ENCODE results near the gene BSDC1. TPM values are rescaled to one million over a fixed set of nuclear protein-coding genes. Genes with fewer than 3 reads are reported as not detected.

The BSDC1 gene
- total and polyA plus RNA-seq, 2 of the 13 experiments (the other 11 are each of a cell fraction or from before 2014, with no cell fraction given) = 40.3 to 64.2 TPM

GRCh38 chr1:32400876-32401631 is 6.8 kb upstream of the BSDC1 start (continued):
- TF ChIP-seq ZNF414 (CRISPR knock-in tag; IDR thresholded peaks at IDR 0.05) = no peak
- TF ChIP-seq NFAT5 (CRISPR knock-in tag; IDR thresholded peaks at IDR 0.05) = no peak
- TF ChIP-seq SNAPC4 (CRISPR knock-in tag; IDR thresholded peaks at IDR 0.05) = no peak
- no peak for TF ChIP-seq ZSCAN31 (CRISPR knock-in tag; IDR thresholded peaks at IDR 0.05; ENCODE audit: low read depth)
- no peak for TF ChIP-seq ELK4 (CRISPR knock-in tag; IDR thresholded peaks at IDR 0.05; ENCODE audit: borderline replicate concordance)
- TF ChIP-seq ZNF691 (CRISPR knock-in tag; IDR thresholded peaks at IDR 0.05; ENCODE audit: borderline replicate concordance, low read depth) = no peak
- TF ChIP-seq ZNF770 (CRISPR knock-in tag; IDR thresholded peaks at IDR 0.05) = no peak
- TF ChIP-seq PTBP1 (IDR thresholded peaks at IDR 0.05; ENCODE audit: low read depth, low read length, poor library complexity, severe bottlenecking) = no peak
- no peak for TF ChIP-seq KLF16 (CRISPR knock-in tag; IDR thresholded peaks at IDR 0.05)
- no peak for TF ChIP-seq JDP2 (CRISPR knock-in tag; IDR thresholded peaks at IDR 0.05; ENCODE audit: borderline replicate concordance)
- TF ChIP-seq MAF1 (CRISPR knock-in tag; IDR thresholded peaks at IDR 0.05; ENCODE audit: borderline replicate concordance) = no peak
- TF ChIP-seq DNMT3B (CRISPR knock-in tag; conservative IDR thresholded peaks at IDR 0.05) = no peak

Measured in HepG2 (cell line).